CD4-positive, alpha-beta T cell treated with Interleukin-4 for 4 hours (primary cell): ENCODE results near the gene CSNK1E.

Experiments
- DNase-seq: peaks from one replicate; pipeline ENCODE4 v3.0.0-alpha.2; 2020

CSNK1E gene

GRCh38 chr22:38305471-38306448, 11.5 kb downstream of the CSNK1E start:
- DNase-seq, result peak; percentile 56

- no peak for DNase-seq
These were observed 12.7 kb downstream of the CSNK1E start for GRCh38 chr22:38304526-38304925.

GRCh38 chr22:38303974-38304373, 13.3 kb downstream of the CSNK1E start:
- no peak for DNase-seq

GRCh38 chr22:38302906-38303305, 14.3 kb downstream of the CSNK1E start:
- no peak for DNase-seq

GRCh38 chr22:38300946-38301345, 16.3 kb downstream of the CSNK1E start:
- DNase-seq, result no peak

GRCh38 chr22:38300197-38300945, 16.9 kb downstream of the CSNK1E start:
- no peak for DNase-seq

GRCh38 chr22:38299770-38300102, 17.5 kb downstream of the CSNK1E start:
- no peak for DNase-seq

GRCh38 chr22:38298312-38299005, 18.8 kb downstream of the CSNK1E start:
- DNase-seq, result no peak

GRCh38 chr22:38296372-38296771, 20.9 kb downstream of the CSNK1E start:
- DNase-seq, result no peak

- no peak for DNase-seq
These were observed 21.4 kb downstream of the CSNK1E start for GRCh38 chr22:38295863-38296262.

- DNase-seq, result no peak
These were observed 21.9 kb downstream of the CSNK1E start for GRCh38 chr22:38295339-38295738.

GRCh38 chr22:38294193-38294592, 23.0 kb downstream of the CSNK1E start:
- no peak for DNase-seq

- no peak for DNase-seq
These were observed 24.5 kb downstream of the CSNK1E start for GRCh38 chr22:38292694-38293093.

- no peak for DNase-seq
These were observed 25.9 kb downstream of the CSNK1E start for GRCh38 chr22:38291201-38291777.

- DNase-seq, result no peak
These were observed 26.9 kb downstream of the CSNK1E start for GRCh38 chr22:38290347-38290746.

- no peak for DNase-seq
These were observed 27.6 kb downstream of the CSNK1E start for GRCh38 chr22:38289583-38290082.

GRCh38 chr22:38286915-38287669, 30.1 kb downstream of the CSNK1E start:
- DNase-seq, result no peak

GRCh38 chr22:38285018-38285417, 32.2 kb downstream of the CSNK1E start:
- DNase-seq, result no peak

GRCh38 chr22:38284042-38284402, 33.2 kb downstream of the CSNK1E start:
- DNase-seq, result no peak

GRCh38 chr22:38282397-38282796, 34.8 kb downstream of the CSNK1E start:
- DNase-seq, result no peak

- no peak for DNase-seq
These were observed 41.1 kb downstream of the CSNK1E start for GRCh38 chr22:38276166-38276565.
